ENCODE results near the gene PPFIA4. TPM values are rescaled to one million over a fixed set of nuclear protein-coding genes. Genes with fewer than 3 reads are reported as not detected.

The PPFIA4 gene
- total and polyA plus RNA-seq, 2 donors (not counting 3 experiments of a cell fraction or from before 2014, with no cell fraction given): 0.17 to 0.22 TPM

GRCh38 chr1:203099805-203100515 is 73.7 kb downstream of the PPFIA4 start:
- intact Hi-C loops (cut with micrococcal nuclease) (no loop called here), dilution Hi-C loops (cut with MboI; ENCODE audit: extremely low pct_ligation_motif_present, low sequenced_read_pairs) (no loop called here)
- H3K9ac ChIP-seq (replicated peaks; ENCODE audit: extremely low read depth, insufficient read depth, low read length): no peak overlapping the region
- DNase-seq (ENCODE audit: low read depth, low spot score) (no peak), FAIRE-seq (no peak)
- no peaks in the 10 kb centered on the region for H3K9me3 ChIP-seq (replicated peaks; ENCODE audit: control insufficient read depth, insufficient read depth, low read length)
- no peak overlapping the region for H3K4me3 ChIP-seq (replicated peaks in 1 of 3; ENCODE audit: insufficient read depth in 1 of 3, low read depth in 1 of 3, low read length in 3 of 3)
- H3K27ac ChIP-seq (ENCODE audit: insufficient read depth, low read depth, low read length): no peak overlapping the region
- H3K79me2 ChIP-seq (ENCODE audit: control insufficient read depth, insufficient read depth, low read length): no peaks in the 10 kb centered on the region
- CTCF ChIA-PET: interaction anchor here (1.6 to 1.8 kb wide), 2 partner anchors 60 to 167 kb away, joined by 4 to 7 read pairs; no protein-coding TSS in a partner anchor
- POLR2A ChIA-PET: no interaction called here
- H3K4me2 ChIP-seq (ENCODE audit: insufficient read depth, low read length): no peak overlapping the region
- H3K9me1 ChIP-seq (replicated peaks; ENCODE audit: control insufficient read depth, extremely low read depth, insufficient read depth, low read length): no peaks in the 10 kb centered on the region
- H3K36me3 ChIP-seq (ENCODE audit: control insufficient read depth in 2 of 2, extremely low read depth in 1 of 2, insufficient read depth in 2 of 2, low read length in 2 of 2): no peaks in the 10 kb centered on the region
- H3K4me1 ChIP-seq (ENCODE audit: control insufficient read depth, extremely low read depth, insufficient read depth, low read length): no peaks in the 10 kb centered on the region
- H4K20me1 ChIP-seq (replicated peaks; ENCODE audit: control insufficient read depth, extremely low read depth, insufficient read depth, low read length): no peaks in the 10 kb centered on the region
- H3K27me3 ChIP-seq (ENCODE audit: control insufficient read depth in 2 of 2, insufficient read depth in 2 of 2, low read length in 2 of 2): peaks cover 2 to 20% of the 10 kb centered on the region in 2 experiments
- BruUV-seq (replicated peaks): no TSS peak
- H2AFZ ChIP-seq (ENCODE audit: low read depth, low read length): no peak overlapping the region
- no peak for TF ChIP-seq GATA2 (IDR thresholded peaks at IDR 0.05; ENCODE audit: insufficient read depth, insufficient read length, low read depth, low read length)

- H3K9me3 ChIP-seq (replicated peaks; ENCODE audit: control insufficient read depth, insufficient read depth, low read length): no peaks in the 10 kb centered on the region
- CTCF ChIA-PET: interaction anchor here (0.7 to 1.6 kb wide), 2 partner anchors 17 to 167 kb away, joined by 3 to 4 read pairs; no protein-coding TSS in a partner anchor
- no peak overlapping the region for H3K9ac ChIP-seq (replicated peaks; ENCODE audit: extremely low read depth, insufficient read depth, low read length)
- POLR2A ChIA-PET: no interaction called here
- peaks cover 2 to 24% of the 10 kb centered on the region in 2 experiments for H3K27me3 ChIP-seq (ENCODE audit: control insufficient read depth in 2 of 2, insufficient read depth in 2 of 2, low read length in 2 of 2)
- H3K4me1 ChIP-seq (ENCODE audit: control insufficient read depth, extremely low read depth, insufficient read depth, low read length): no peaks in the 10 kb centered on the region
- intact Hi-C loops (cut with micrococcal nuclease) (no loop called here), dilution Hi-C loops (cut with MboI; ENCODE audit: extremely low pct_ligation_motif_present, low sequenced_read_pairs) (no loop called here)
- no peak for DNase-seq (ENCODE audit: low read depth, low spot score)
- H3K9me1 ChIP-seq (replicated peaks; ENCODE audit: control insufficient read depth, extremely low read depth, insufficient read depth, low read length): no peaks in the 10 kb centered on the region
- FAIRE-seq: peak; percentile 21
- BruUV-seq (replicated peaks): no TSS peak
- H4K20me1 ChIP-seq (replicated peaks; ENCODE audit: control insufficient read depth, extremely low read depth, insufficient read depth, low read length): no peaks in the 10 kb centered on the region
- H3K27ac ChIP-seq (ENCODE audit: insufficient read depth, low read depth, low read length): no peak overlapping the region
- H3K4me3 ChIP-seq (replicated peaks in 1 of 3; ENCODE audit: insufficient read depth in 1 of 3, low read depth in 1 of 3, low read length in 3 of 3): no peak overlapping the region
- no peaks in the 10 kb centered on the region for H3K79me2 ChIP-seq (ENCODE audit: control insufficient read depth, insufficient read depth, low read length)
- H3K4me2 ChIP-seq (ENCODE audit: insufficient read depth, low read length): no peak overlapping the region
- TF ChIP-seq, protein P1, sequence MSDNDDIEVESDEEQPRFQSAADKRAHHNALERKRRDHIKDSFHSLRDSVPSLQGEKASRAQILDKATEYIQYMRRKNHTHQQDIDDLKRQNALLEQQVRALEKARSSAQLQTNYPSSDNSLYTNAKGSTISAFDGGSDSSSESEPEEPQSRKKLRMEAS (IDR thresholded peaks at IDR 0.05; ENCODE audit: insufficient read depth, insufficient read length): no peak
- no peak for TF ChIP-seq FOS (IDR thresholded peaks at IDR 0.05; ENCODE audit: borderline replicate concordance, insufficient read depth, low read length)
- TF ChIP-seq POLR2A (IDR thresholded peaks at IDR 0.05; ENCODE audit: low read depth, low read length): no peak
- TF ChIP-seq CTCF (IDR thresholded peaks at IDR 0.05; ENCODE audit: extremely low read depth in 1 of 2, insufficient read depth in 1 of 2, low read depth in 1 of 2, low read length in 2 of 2): no peak
- TF ChIP-seq JUN (IDR thresholded peaks at IDR 0.05; ENCODE audit: borderline replicate concordance, insufficient read depth, insufficient read length, low read depth): no peak
- no peak for TF ChIP-seq POLR2AphosphoS5 (IDR thresholded peaks at IDR 0.05; ENCODE audit: insufficient read depth, low read depth, low read length)
- TF ChIP-seq EZH2 (IDR thresholded peaks at IDR 0.05; ENCODE audit: borderline replicate concordance, low read depth, low read length, severe bottlenecking): no peak
- TF ChIP-seq GATA2 (IDR thresholded peaks at IDR 0.05; ENCODE audit: insufficient read depth, insufficient read length, low read depth, low read length): no peak
- no peak for TF ChIP-seq MYC (IDR thresholded peaks at IDR 0.05; ENCODE audit: low read depth, low read length)
- no peak overlapping the region for H2AFZ ChIP-seq (ENCODE audit: low read depth, low read length)
- no peaks in the 10 kb centered on the region for H3K36me3 ChIP-seq (ENCODE audit: control insufficient read depth in 2 of 2, extremely low read depth in 1 of 2, insufficient read depth in 2 of 2, low read length in 2 of 2)
Measured at GRCh38 chr1:203100516-203100869, 74.2 kb downstream of the PPFIA4 start.

Data from endothelial cell of umbilical vein (primary cell).